ENCODE data around the gene PGBD2. TPM values are rescaled to one million over a fixed set of nuclear protein-coding genes. Genes with fewer than 3 reads are reported as not detected.
A peak's percentile ranks its signal among the peaks of the same experiment; 100 is the strongest.
"Not testable (repeated sequence)": the region's sequence is repeated elsewhere in the genome, so short reads cannot be mapped to it uniquely, and the experiment has no call there.

The PGBD2 gene
- total and polyA plus RNA-seq, 4 donors: 3.5 to 12.5 (median 5.0) TPM

DNA sequence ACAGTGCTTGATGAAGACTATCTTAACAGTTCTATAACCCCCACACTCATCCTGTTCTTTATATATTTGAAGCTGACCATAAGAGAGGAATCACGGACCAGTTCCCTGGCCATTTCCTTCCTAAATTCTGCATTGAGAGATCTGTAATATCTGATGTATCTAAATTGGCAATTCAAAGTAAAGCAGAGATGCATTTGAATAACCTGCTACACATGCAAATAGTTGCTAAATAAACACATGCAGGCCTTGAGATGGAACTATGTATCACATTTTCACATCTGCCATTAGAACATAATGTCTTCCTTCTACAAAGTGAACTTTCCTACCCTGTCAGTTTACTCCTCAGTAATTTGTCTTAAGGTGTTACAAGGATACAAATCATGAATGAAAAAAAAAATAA is 20.4 kb upstream of the PGBD2 start:
- ATAC-seq (ENCODE audit: insufficient read depth, low FRiP score) (no peak), DNase-seq (no peak)
- Histone ChIP-seq H3K9me3 (ENCODE audit: control insufficient read depth in 4 of 4, insufficient read depth in 3 of 4, low read length in 3 of 4) (no peaks in the 10 kb centered on the region), H3K9ac (ENCODE audit: insufficient read depth in 1 of 2, low read length in 2 of 2) (no peak overlapping the region), H3K36me3 (ENCODE audit: control insufficient read depth in 4 of 4, insufficient read depth in 4 of 4, low read length in 4 of 4) (no peaks in the 10 kb centered on the region), H3K27ac (ENCODE audit: low read depth in 1 of 2, low read length in 1 of 2) (no peak overlapping the region), H3K27me3 (ENCODE audit: control insufficient read depth in 3 of 3, insufficient read depth in 3 of 3, low read length in 2 of 3) (no peaks in the 10 kb centered on the region), H3K4me1 (ENCODE audit: control insufficient read depth in 5 of 5, insufficient read depth in 5 of 5, low read length in 5 of 5) (peaks cover 0 to 7% (median 0%) of the 10 kb centered on the region in 5 donors), H3K4me3 (no peak overlapping the region)
- TF ChIP-seq, protein P1, sequence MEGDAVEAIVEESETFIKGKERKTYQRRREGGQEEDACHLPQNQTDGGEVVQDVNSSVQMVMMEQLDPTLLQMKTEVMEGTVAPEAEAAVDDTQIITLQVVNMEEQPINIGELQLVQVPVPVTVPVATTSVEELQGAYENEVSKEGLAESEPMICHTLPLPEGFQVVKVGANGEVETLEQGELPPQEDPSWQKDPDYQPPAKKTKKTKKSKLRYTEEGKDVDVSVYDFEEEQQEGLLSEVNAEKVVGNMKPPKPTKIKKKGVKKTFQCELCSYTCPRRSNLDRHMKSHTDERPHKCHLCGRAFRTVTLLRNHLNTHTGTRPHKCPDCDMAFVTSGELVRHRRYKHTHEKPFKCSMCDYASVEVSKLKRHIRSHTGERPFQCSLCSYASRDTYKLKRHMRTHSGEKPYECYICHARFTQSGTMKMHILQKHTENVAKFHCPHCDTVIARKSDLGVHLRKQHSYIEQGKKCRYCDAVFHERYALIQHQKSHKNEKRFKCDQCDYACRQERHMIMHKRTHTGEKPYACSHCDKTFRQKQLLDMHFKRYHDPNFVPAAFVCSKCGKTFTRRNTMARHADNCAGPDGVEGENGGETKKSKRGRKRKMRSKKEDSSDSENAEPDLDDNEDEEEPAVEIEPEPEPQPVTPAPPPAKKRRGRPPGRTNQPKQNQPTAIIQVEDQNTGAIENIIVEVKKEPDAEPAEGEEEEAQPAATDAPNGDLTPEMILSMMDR (IDR thresholded peaks at IDR 0.05; ENCODE audit: control extremely low read depth, extremely low read depth): no peak
- WGBS, 2 donors: 58 to 70% methylated on average over 1 of the region's 1 CpG

DNA sequence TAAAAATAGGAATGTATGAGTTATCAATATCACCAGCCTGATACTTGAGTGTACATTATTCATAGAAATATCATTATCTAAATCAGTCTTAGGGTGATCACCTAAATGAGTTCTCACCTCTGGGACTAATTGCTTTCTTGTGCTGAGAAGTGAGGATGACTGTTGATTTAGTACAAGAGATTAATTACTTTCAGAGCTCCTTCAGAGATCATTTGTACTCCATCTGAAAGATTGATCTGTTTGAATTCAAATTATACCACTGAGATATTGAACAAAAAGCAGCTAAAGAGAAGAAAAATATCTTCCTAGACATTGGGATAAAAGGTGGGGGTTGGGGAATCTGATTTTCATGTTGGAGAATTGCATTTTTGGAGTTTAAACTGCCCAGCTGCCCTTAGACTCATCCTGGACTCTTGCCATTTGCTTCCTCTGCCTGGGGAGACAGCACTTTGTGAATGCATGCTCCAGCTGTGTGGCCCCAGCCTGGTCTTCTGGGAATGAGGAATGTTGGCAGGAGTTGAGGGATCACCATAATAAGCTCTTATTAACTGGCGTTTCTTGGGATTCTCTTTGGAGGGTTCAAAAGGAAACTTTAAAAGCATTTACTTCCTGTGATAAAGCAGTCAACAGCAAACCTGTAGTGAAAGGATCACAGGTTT is 19.7 kb upstream of the PGBD2 start:
- no peaks in the 10 kb centered on the region for H3K27me3 ChIP-seq (ENCODE audit: control insufficient read depth in 3 of 3, insufficient read depth in 3 of 3, low read length in 2 of 3)
- no peak overlapping the region for H3K4me3 ChIP-seq
- no peak overlapping the region for H3K9ac ChIP-seq (ENCODE audit: insufficient read depth in 1 of 2, low read length in 2 of 2)
- H3K9me3 ChIP-seq (ENCODE audit: control insufficient read depth in 4 of 4, insufficient read depth in 3 of 4, low read length in 3 of 4): no peaks in the 10 kb centered on the region
- peaks cover 0 to 7% (median 0%) of the 10 kb centered on the region in 5 donors for H3K4me1 ChIP-seq (ENCODE audit: control insufficient read depth in 5 of 5, insufficient read depth in 5 of 5, low read length in 5 of 5)
- no peak overlapping the region for H3K27ac ChIP-seq (ENCODE audit: low read depth in 1 of 2, low read length in 1 of 2)
- TF ChIP-seq, protein P1 (IDR thresholded peaks at IDR 0.05; ENCODE audit: control extremely low read depth, extremely low read depth): no peak
- no peaks in the 10 kb centered on the region for H3K36me3 ChIP-seq (ENCODE audit: control insufficient read depth in 4 of 4, insufficient read depth in 4 of 4, low read length in 4 of 4)
- no peak for ATAC-seq (ENCODE audit: insufficient read depth, low FRiP score)
- DNase-seq: peak; percentile 60 to 77 (median 70)
- WGBS, 2 donors: 19 to 23% methylated on average over 1 of the region's 1 CpG

DNA sequence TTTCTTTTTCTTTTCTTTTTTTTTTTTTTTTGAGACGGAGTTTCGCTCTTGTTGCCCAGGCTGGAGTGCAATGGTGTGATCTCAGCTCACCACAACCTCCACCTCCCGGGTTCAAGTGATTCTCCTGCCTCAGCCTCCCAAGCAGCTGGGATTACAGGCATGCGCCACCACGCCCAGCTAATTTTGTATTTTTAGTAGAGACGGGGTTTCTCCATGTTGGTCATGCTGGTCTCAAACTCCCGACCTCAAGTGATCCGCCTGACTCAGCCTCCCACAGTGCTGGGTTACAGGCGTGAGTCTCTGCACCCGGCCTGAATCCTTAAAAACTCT is 16.2 kb upstream of the PGBD2 start:
- not testable (repeated sequence) for H3K9me3 ChIP-seq (ENCODE audit: control insufficient read depth in 4 of 4, insufficient read depth in 3 of 4, low read length in 3 of 4); H3K27ac ChIP-seq (ENCODE audit: low read depth in 1 of 2, low read length in 1 of 2); H3K4me1 ChIP-seq (ENCODE audit: control insufficient read depth in 5 of 5, insufficient read depth in 5 of 5, low read length in 5 of 5); ATAC-seq (ENCODE audit: insufficient read depth, low FRiP score); H3K36me3 ChIP-seq (ENCODE audit: control insufficient read depth in 4 of 4, insufficient read depth in 4 of 4, low read length in 4 of 4); H3K27me3 ChIP-seq (ENCODE audit: control insufficient read depth in 3 of 3, insufficient read depth in 3 of 3, low read length in 2 of 3); H3K9ac ChIP-seq (ENCODE audit: insufficient read depth in 1 of 2, low read length in 2 of 2); H3K4me3 ChIP-seq; DNase-seq
- WGBS, 2 donors: 83 to 87% methylated on average over 9 to 10 of the region's 10 CpGs

DNA sequence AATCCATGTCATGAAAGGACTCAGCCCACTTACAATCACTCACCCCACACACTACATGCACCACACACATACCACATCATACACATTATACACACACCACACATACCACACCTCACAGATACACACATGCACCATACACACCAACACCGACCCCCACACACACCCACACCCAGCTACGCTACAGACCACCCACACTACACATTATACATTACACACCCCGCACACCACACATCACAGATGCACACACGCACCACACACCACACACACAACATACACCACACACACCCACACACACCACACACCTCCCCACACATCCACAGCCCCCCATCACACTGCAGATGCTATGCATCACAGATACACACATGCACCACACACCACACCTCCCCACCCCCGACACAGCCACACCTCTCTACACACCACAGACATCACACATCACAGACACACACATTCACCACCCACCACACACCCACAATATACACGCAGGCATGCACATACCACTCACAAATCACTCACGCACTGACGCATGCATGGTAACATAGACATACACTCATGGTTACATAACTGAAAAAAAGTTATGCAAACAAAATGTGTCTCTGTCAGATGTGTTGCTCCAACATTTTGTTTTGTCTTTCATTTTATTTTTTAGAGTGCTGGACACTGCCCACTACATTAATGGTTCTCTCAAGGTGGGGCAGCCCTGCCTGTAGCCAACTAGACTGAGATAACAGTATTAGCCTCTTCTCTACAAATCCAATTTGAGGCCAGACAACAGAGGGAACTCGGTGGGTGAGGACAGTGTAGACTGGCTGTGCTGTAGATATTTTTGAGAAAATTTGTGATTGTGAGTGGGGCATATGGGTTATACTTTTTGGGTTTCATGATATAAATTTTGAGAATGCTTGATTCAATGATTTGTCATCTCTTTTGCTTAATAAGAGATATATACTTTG is 15.2 kb upstream of the PGBD2 start:
- Histone ChIP-seq H3K27me3 (ENCODE audit: control insufficient read depth in 3 of 3, insufficient read depth in 3 of 3, low read length in 2 of 3) (no peaks in the 10 kb centered on the region), H3K4me3 (no peak overlapping the region), H3K9me3 (ENCODE audit: control insufficient read depth in 4 of 4, insufficient read depth in 3 of 4, low read length in 3 of 4) (no peaks in the 10 kb centered on the region), H3K27ac (ENCODE audit: low read depth in 1 of 2, low read length in 1 of 2) (no peak overlapping the region), H3K4me1 (ENCODE audit: control insufficient read depth in 5 of 5, insufficient read depth in 5 of 5, low read length in 5 of 5) (peaks cover 0 to 7% (median 0%) of the 10 kb centered on the region in 5 donors), H3K36me3 (ENCODE audit: control insufficient read depth in 4 of 4, insufficient read depth in 4 of 4, low read length in 4 of 4) (no peaks in the 10 kb centered on the region), H3K9ac (ENCODE audit: insufficient read depth in 1 of 2, low read length in 2 of 2) (no peak overlapping the region)
- ATAC-seq (ENCODE audit: insufficient read depth, low FRiP score) (no peak), DNase-seq (no peak)
- TF ChIP-seq, protein P1 (IDR thresholded peaks at IDR 0.05; ENCODE audit: control extremely low read depth, extremely low read depth): no peak
- 87 to 92% methylated on average over 9 of the region's 9 CpGs for WGBS, 2 donors
